GM23338 (cell line): ENCODE measurements around the gene ANKLE2. TPM values are rescaled to one million over a fixed set of nuclear protein-coding genes. Genes with fewer than 3 reads are reported as not detected.

Source experiments
- ATAC-seq: fragments of 200-7000 bp; cut with Tn5 transposase; 3 replicates; pipeline ENCODE4 v1.9.1; 2020
- DNase-seq: peaks from one replicate; pipeline ENCODE4 v3.0.0-alpha.2; 2015; ENCODE audit warnings: low spot score
- H2AFZ ChIP-seq: fragments of 200-600 bp; sonication (generic); 2 replicates; pipeline ENCODE4 v1.8.0; 2016; ENCODE audit warnings: antibody characterized with exemption, mild to moderate bottlenecking, moderate library complexity
- H3F3A ChIP-seq: fragments of 200-600 bp; sonication (generic); replicated peaks from 2 replicates; pipeline ENCODE4 v1.8.0; 2017; ENCODE audit warnings: antibody characterized with exemption, mixed run types, low read depth
- H3K27ac ChIP-seq: fragments of 200-600 bp; sonication (generic); 2 replicates; pipeline ENCODE4 v1.6.1; 2016; ENCODE audit warnings: low read depth
- H3K27me3 ChIP-seq: fragments of 200-600 bp; sonication (generic); 2 replicates; pipeline ENCODE4 v1.8.0; 2016; ENCODE audit warnings: mild to moderate bottlenecking, mixed run types, moderate library complexity; ENCODE audit not compliant: insufficient read depth
- H3K36me3 ChIP-seq: fragments of 200-600 bp; sonication (generic); 2 replicates; pipeline ENCODE4 v1.8.0; 2016; ENCODE audit warnings: mild to moderate bottlenecking; ENCODE audit not compliant: insufficient read depth
- H3K4me1 ChIP-seq: fragments of 200-600 bp; sonication (generic); 2 replicates; pipeline ENCODE4 v1.8.0; 2016; ENCODE audit warnings: mild to moderate bottlenecking, moderate library complexity; ENCODE audit not compliant: insufficient read depth
- H3K4me2 ChIP-seq: fragments of 200-600 bp; sonication (generic); 2 replicates; pipeline ENCODE4 v1.7.1; 2017; ENCODE audit warnings: mixed run types
- H3K4me3 ChIP-seq: fragments of 200-600 bp; sonication (generic); 2 replicates; pipeline ENCODE4 v1.6.1; 2016; ENCODE audit warnings: mixed run types
- H3K79me2 ChIP-seq: fragments of 200-600 bp; sonication (generic); replicated peaks from 2 replicates; pipeline ENCODE4 v1.8.0; 2017; ENCODE audit warnings: mild to moderate bottlenecking; ENCODE audit not compliant: insufficient read depth
- H3K9me2 ChIP-seq: fragments of 200-600 bp; sonication (generic); 2 replicates; pipeline ENCODE4 v1.8.0; 2017; ENCODE audit not compliant: insufficient read depth
- H4K20me1 ChIP-seq: fragments of 200-600 bp; sonication (generic); replicated peaks from 2 replicates; pipeline ENCODE4 v1.8.0; 2017; ENCODE audit warnings: mild to moderate bottlenecking; ENCODE audit not compliant: insufficient read depth
- H3K27ac Mint-ChIP-seq: 2 replicates; pipeline ENCODE4 v1.8.0; 2020; ENCODE audit warnings: inconsistent platforms, mild to moderate bottlenecking, moderate library complexity, mixed read lengths
- H3K27me3 Mint-ChIP-seq: 3 replicates; pipeline ENCODE4 v1.8.0; 2022; ENCODE audit warnings: low read depth, mild to moderate bottlenecking, moderate library complexity, mixed read lengths, inconsistent platforms; ENCODE audit not compliant: insufficient read depth, poor library complexity
- H3K36me3 Mint-ChIP-seq: 3 replicates; pipeline ENCODE4 v1.8.0; 2021; ENCODE audit warnings: low read depth, mild to moderate bottlenecking, inconsistent platforms, moderate library complexity, mixed read lengths
- H3K4me1 Mint-ChIP-seq: 3 replicates; pipeline ENCODE4 v1.8.0; 2020; ENCODE audit warnings: mild to moderate bottlenecking, inconsistent platforms, mixed read lengths
- H3K4me3 Mint-ChIP-seq: 3 replicates; pipeline ENCODE4 v1.8.0; 2021; ENCODE audit warnings: moderate library complexity, mild to moderate bottlenecking, inconsistent platforms, mixed read lengths
- H3K9me3 Mint-ChIP-seq: 3 replicates; pipeline ENCODE4 v1.8.0; 2020; ENCODE audit warnings: moderate library complexity, mild to moderate bottlenecking, inconsistent platforms, mixed read lengths
- CREB1 ChIP-seq: fragments of 250-450 bp; sonication (Bioruptor Pico); IDR thresholded peaks from 2 replicates; pipeline ENCODE4 v1.5.0; 2020; ENCODE audit warnings: low read depth, mild to moderate bottlenecking, moderate library complexity
- CTCF ChIP-seq, 2 experiments: fragments of 200-600 bp in 1 of 2; sonication (generic) in 1 of 2; conservative IDR thresholded peaks; 2 replicates each; pipeline versions ENCODE4 v1.5.1 to v1.6.1; 2016 to 2017; ENCODE audit warnings: antibody characterized with exemption in 2 of 2, low read depth in 2 of 2, mild to moderate bottlenecking in 2 of 2, moderate library complexity in 1 of 2
- ETS1 ChIP-seq: IDR thresholded peaks from 2 replicates; pipeline ENCODE4 v1.6.1; 2016; ENCODE audit warnings: antibody characterized with exemption
- EZH2 ChIP-seq: fragments of 200-600 bp; sonication (generic); IDR thresholded peaks from one replicate; pipeline ENCODE4 v1.8.0; 2017; ENCODE audit warnings: antibody characterized with exemption, mild to moderate bottlenecking, low read depth; ENCODE audit not compliant: unreplicated experiment
- EZH2phosphoT487 ChIP-seq: fragments of 200-600 bp; sonication (generic); IDR thresholded peaks from one replicate; pipeline ENCODE4 v1.8.1; 2018; ENCODE audit warnings: antibody characterized with exemption; ENCODE audit not compliant: unreplicated experiment
- JUNB ChIP-seq: IDR thresholded peaks from one replicate; pipeline ENCODE4 v1.6.1; 2016; ENCODE audit warnings: antibody characterized with exemption; ENCODE audit not compliant: unreplicated experiment
- NANOG ChIP-seq: IDR thresholded peaks from 2 replicates; pipeline ENCODE4 v1.6.1; 2016; ENCODE audit warnings: antibody characterized with exemption, borderline replicate concordance
- ZNF114 ChIP-seq: fragments of 250-450 bp; sonication (Bioruptor Pico); IDR thresholded peaks from 2 replicates; pipeline ENCODE4 v1.5.0; 2020; ENCODE audit warnings: mild to moderate bottlenecking, moderate library complexity
- ZNF331 ChIP-seq: fragments of 250-450 bp; sonication (Bioruptor Pico); IDR thresholded peaks from 2 replicates; pipeline ENCODE4 v1.5.0; 2020; ENCODE audit warnings: low read depth, mild to moderate bottlenecking, moderate library complexity
- polyA plus RNA-seq: library from polyadenylated mRNA; unstranded; fragments of >200 nt; fragmentation: Nextera tagmentation; extraction: Ambion mirVana; gene quantifications from 2 replicates; pipeline ENCODE4 v1.2.1, GENCODE V29; 2016
- total RNA-seq: library from RNA; depleted of rRNA; stranded (reverse); fragments of >200 nt; shearing (Covaris generic); gene quantifications from 2 replicates; pipeline ENCODE4 v1.2.3, GENCODE V29; 2014
- TF ChIP-seq, protein P1 (sequence below): IDR thresholded peaks from one replicate; pipeline ENCODE4 v1.6.1; 2018; ENCODE audit warnings: antibody characterized with exemption; ENCODE audit not compliant: unreplicated experiment

Gene ANKLE2
- total and polyA plus RNA-seq, 2 experiments from 2014 or later, result 27.2 to 63.7 TPM

GRCh38 chr12:132736913-132737312, 24.7 kb downstream of the ANKLE2 start:
- Mint-ChIP-seq H3K4me3 (no peak overlapping the region; the same call in 2 of the 3 replicates), H3K9me3 (no peaks in the 10 kb centered on the region; the same call in 2 of the 3 replicates), H3K27ac (0 out of 2 replicates have a peak overlapping the region, but pooled peaks have one; percentile 32), H3K4me1 (no peaks in the 10 kb centered on the region; the same call in 2 of the 3 replicates), H3K36me3 (peaks cover 93% of the 10 kb centered on the region), H3K27me3 (peaks cover 13% of the 10 kb centered on the region)
- no peak for ATAC-seq
- Histone ChIP-seq H2AFZ (no peak overlapping the region), H3K4me1 (no peaks in the 10 kb centered on the region), H3K27me3 (no peaks in the 10 kb centered on the region), H3K4me3 (no peak overlapping the region), H3K9me2 (no peaks in the 10 kb centered on the region), H3K4me2 (no peak overlapping the region), H3K79me2 (peaks cover under 1% of the 10 kb centered on the region; the same call in 1 of the 2 replicates), H4K20me1 (peaks cover 10% of the 10 kb centered on the region), H3K27ac (no peak overlapping the region), H3K36me3 (peaks cover 36% of the 10 kb centered on the region), H3F3A (no peaks in the 10 kb centered on the region)
- no peak for TF ChIP-seq NANOG
- TF ChIP-seq CREB1, result no peak
- no peak for TF ChIP-seq ETS1
- no peak for TF ChIP-seq JUNB
- DNase-seq, result no peak

DNA sequence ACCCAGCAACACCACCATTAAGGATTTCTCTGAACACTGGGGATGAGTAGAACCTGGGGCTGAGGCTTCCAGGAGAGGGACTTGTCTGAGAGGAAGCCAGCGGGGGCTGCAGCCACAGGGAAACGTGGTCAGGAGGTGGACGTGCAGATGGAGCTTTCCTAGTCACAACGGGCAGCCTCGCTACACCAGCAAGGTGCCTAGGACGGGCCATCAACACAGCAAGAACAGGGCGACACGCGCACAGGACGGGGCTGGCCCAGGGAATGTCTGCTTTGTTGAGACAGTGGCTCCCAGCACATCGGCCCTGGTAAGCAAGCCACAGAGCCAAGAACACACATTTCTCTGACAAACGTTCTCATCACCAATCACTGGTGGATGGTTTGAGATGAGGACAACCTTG, 25.3 kb downstream of the ANKLE2 start:
- no peak overlapping the region for H3K27ac ChIP-seq
- Mint-ChIP-seq H3K27me3 (peaks cover 13% of the 10 kb centered on the region), H3K9me3 (no peaks in the 10 kb centered on the region; the same call in 2 of the 3 replicates), H3K27ac (no peak overlapping the region), H3K36me3 (peaks cover 93% of the 10 kb centered on the region), H3K4me3 (no peak overlapping the region), H3K4me1 (no peaks in the 10 kb centered on the region; the same call in 2 of the 3 replicates)
- H2AFZ ChIP-seq, result no peak overlapping the region
- no peak for DNase-seq
- H3K4me2 ChIP-seq, result no peak overlapping the region
- no peaks in the 10 kb centered on the region for H3K27me3 ChIP-seq
- H3K9me2 ChIP-seq, result no peaks in the 10 kb centered on the region
- ATAC-seq, result no peak
- no peak overlapping the region for H3K4me3 ChIP-seq
- TF ChIP-seq ZNF331, result no peak
- no peak for TF ChIP-seq ETS1
- TF ChIP-seq ZNF114, result no peak
- no peak for TF ChIP-seq CREB1
- TF ChIP-seq, protein P1, sequence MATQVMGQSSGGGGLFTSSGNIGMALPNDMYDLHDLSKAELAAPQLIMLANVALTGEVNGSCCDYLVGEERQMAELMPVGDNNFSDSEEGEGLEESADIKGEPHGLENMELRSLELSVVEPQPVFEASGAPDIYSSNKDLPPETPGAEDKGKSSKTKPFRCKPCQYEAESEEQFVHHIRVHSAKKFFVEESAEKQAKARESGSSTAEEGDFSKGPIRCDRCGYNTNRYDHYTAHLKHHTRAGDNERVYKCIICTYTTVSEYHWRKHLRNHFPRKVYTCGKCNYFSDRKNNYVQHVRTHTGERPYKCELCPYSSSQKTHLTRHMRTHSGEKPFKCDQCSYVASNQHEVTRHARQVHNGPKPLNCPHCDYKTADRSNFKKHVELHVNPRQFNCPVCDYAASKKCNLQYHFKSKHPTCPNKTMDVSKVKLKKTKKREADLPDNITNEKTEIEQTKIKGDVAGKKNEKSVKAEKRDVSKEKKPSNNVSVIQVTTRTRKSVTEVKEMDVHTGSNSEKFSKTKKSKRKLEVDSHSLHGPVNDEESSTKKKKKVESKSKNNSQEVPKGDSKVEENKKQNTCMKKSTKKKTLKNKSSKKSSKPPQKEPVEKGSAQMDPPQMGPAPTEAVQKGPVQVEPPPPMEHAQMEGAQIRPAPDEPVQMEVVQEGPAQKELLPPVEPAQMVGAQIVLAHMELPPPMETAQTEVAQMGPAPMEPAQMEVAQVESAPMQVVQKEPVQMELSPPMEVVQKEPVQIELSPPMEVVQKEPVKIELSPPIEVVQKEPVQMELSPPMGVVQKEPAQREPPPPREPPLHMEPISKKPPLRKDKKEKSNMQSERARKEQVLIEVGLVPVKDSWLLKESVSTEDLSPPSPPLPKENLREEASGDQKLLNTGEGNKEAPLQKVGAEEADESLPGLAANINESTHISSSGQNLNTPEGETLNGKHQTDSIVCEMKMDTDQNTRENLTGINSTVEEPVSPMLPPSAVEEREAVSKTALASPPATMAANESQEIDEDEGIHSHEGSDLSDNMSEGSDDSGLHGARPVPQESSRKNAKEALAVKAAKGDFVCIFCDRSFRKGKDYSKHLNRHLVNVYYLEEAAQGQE, result no peak
- TF ChIP-seq EZH2phosphoT487, result no peak
- TF ChIP-seq JUNB, result no peak
- TF ChIP-seq CTCF (conservative IDR thresholded peaks at IDR 0.05; ENCODE audit: low read depth in 2 of 2), result no peak
- no peak for TF ChIP-seq NANOG
- TF ChIP-seq EZH2, result no peak
- peaks cover 30% of the 10 kb centered on the region for H3K36me3 ChIP-seq
- no peaks in the 10 kb centered on the region for H3K4me1 ChIP-seq
- no peaks in the 10 kb centered on the region for H3K79me2 ChIP-seq
- peaks cover 5% of the 10 kb centered on the region for H4K20me1 ChIP-seq
- H3F3A ChIP-seq, result no peaks in the 10 kb centered on the region
